ENCODE data around the gene CAPN15. TPM values are rescaled to one million over a fixed set of nuclear protein-coding genes. Genes with fewer than 3 reads are reported as not detected.
"Not testable (repeated sequence)": the region's sequence is repeated elsewhere in the genome, so short reads cannot be mapped to it uniquely, and the experiment has no call there.

CAPN15 gene
- total RNA-seq, 1 experiment from 2014 or later = 26.7 TPM

- Histone ChIP-seq H3K27ac (ENCODE audit: low read length) (peak overlapping the region; percentile 93), H3K4me3 (ENCODE audit: low read length) (peak overlapping the region; percentile 47; the same call in 1 of the 2 replicates), H3K27me3 (ENCODE audit: low read length) (no peaks in the 10 kb centered on the region), H3K9me3 (ENCODE audit: low read length) (no peaks in the 10 kb centered on the region), H3K4me2 (ENCODE audit: low read depth, low read length, poor library complexity, severe bottlenecking) (peak overlapping the region; percentile 61), H3K4me1 (ENCODE audit: low read length) (peaks cover 30% of the 10 kb centered on the region), H3K9me2 (replicated peaks; ENCODE audit: insufficient read depth, low read length) (no peaks in the 10 kb centered on the region), H3K9ac (ENCODE audit: low read length) (peak overlapping the region; percentile 67), H4K20me1 (ENCODE audit: insufficient read depth, low read depth, low read length) (peaks cover 7% of the 10 kb centered on the region; the same call in 1 of the 2 replicates), H2AFZ (ENCODE audit: low read length) (no peak overlapping the region), H3K79me2 (ENCODE audit: low read length) (no peaks in the 10 kb centered on the region), H3K36me3 (ENCODE audit: insufficient read depth, low read length) (no peaks in the 10 kb centered on the region)
- peak; percentile 84 for DNase-seq
Measured at GRCh38 chr16:492211-492875, 35.2 kb upstream of the CAPN15 start.

- not testable (repeated sequence) for H3K27me3 ChIP-seq (ENCODE audit: low read length); H2AFZ ChIP-seq (ENCODE audit: low read length); H3K79me2 ChIP-seq (ENCODE audit: low read length); H4K20me1 ChIP-seq (ENCODE audit: insufficient read depth, low read depth, low read length); H3K4me2 ChIP-seq (ENCODE audit: low read depth, low read length, poor library complexity, severe bottlenecking); H3K9ac ChIP-seq (ENCODE audit: low read length); DNase-seq; H3K9me2 ChIP-seq (replicated peaks; ENCODE audit: insufficient read depth, low read length); H3K27ac ChIP-seq (ENCODE audit: low read length); H3K9me3 ChIP-seq (ENCODE audit: low read length); H3K36me3 ChIP-seq (ENCODE audit: insufficient read depth, low read length); H3K4me3 ChIP-seq (ENCODE audit: low read length)
- H3K4me1 ChIP-seq (ENCODE audit: low read length) = peaks cover 30% of the 10 kb centered on the region
Measured at GRCh38 chr16:494676-495075, 32.8 kb upstream of the CAPN15 start.

- Histone ChIP-seq H2AFZ (ENCODE audit: low read length) (no peak overlapping the region), H3K79me2 (ENCODE audit: low read length) (no peaks in the 10 kb centered on the region), H3K9me2 (replicated peaks; ENCODE audit: insufficient read depth, low read length) (no peaks in the 10 kb centered on the region), H3K27me3 (ENCODE audit: low read length) (no peaks in the 10 kb centered on the region), H4K20me1 (ENCODE audit: insufficient read depth, low read depth, low read length) (peaks cover 7% of the 10 kb centered on the region; the same call in 1 of the 2 replicates), H3K9ac (ENCODE audit: low read length) (no peak overlapping the region), H3K9me3 (ENCODE audit: low read length) (no peaks in the 10 kb centered on the region), H3K36me3 (ENCODE audit: insufficient read depth, low read length) (no peaks in the 10 kb centered on the region), H3K27ac (ENCODE audit: low read length) (no peak overlapping the region), H3K4me2 (ENCODE audit: low read depth, low read length, poor library complexity, severe bottlenecking) (no peak overlapping the region), H3K4me1 (ENCODE audit: low read length) (peaks cover 25% of the 10 kb centered on the region), H3K4me3 (ENCODE audit: low read length) (no peak overlapping the region)
- DNase-seq = peak; percentile 72
Measured at GRCh38 chr16:495127-495748, 32.3 kb upstream of the CAPN15 start.

GRCh38 chr16:496097-496886 is 31.2 kb upstream of the CAPN15 start:
- no peaks in the 10 kb centered on the region for H3K9me2 ChIP-seq (replicated peaks; ENCODE audit: insufficient read depth, low read length)
- H3K36me3 ChIP-seq (ENCODE audit: insufficient read depth, low read length) = no peaks in the 10 kb centered on the region
- no peak overlapping the region for H3K9ac ChIP-seq (ENCODE audit: low read length)

GRCh38 chr16:497258-497657 is 30.3 kb upstream of the CAPN15 start:
- Histone ChIP-seq H3K9me2 (replicated peaks; ENCODE audit: insufficient read depth, low read length) (no peaks in the 10 kb centered on the region), H4K20me1 (ENCODE audit: insufficient read depth, low read depth, low read length) (peaks cover 7% of the 10 kb centered on the region; the same call in 1 of the 2 replicates), H3K4me2 (ENCODE audit: low read depth, low read length, poor library complexity, severe bottlenecking) (no peak overlapping the region), H3K27me3 (ENCODE audit: low read length) (no peaks in the 10 kb centered on the region), H3K9me3 (ENCODE audit: low read length) (no peaks in the 10 kb centered on the region), H3K9ac (ENCODE audit: low read length) (no peak overlapping the region), H3K27ac (ENCODE audit: low read length) (no peak overlapping the region), H2AFZ (ENCODE audit: low read length) (no peak overlapping the region), H3K79me2 (ENCODE audit: low read length) (no peaks in the 10 kb centered on the region), H3K36me3 (ENCODE audit: insufficient read depth, low read length) (no peaks in the 10 kb centered on the region), H3K4me1 (ENCODE audit: low read length) (peaks cover 4% of the 10 kb centered on the region), H3K4me3 (ENCODE audit: low read length) (no peak overlapping the region)
- peak; percentile 35 for DNase-seq

More at GRCh38 chr16:496097-496886, 31.2 kb upstream of the CAPN15 start:
- Histone ChIP-seq H3K27me3 (ENCODE audit: low read length) (no peaks in the 10 kb centered on the region), H4K20me1 (ENCODE audit: insufficient read depth, low read depth, low read length) (peaks cover 7% of the 10 kb centered on the region; the same call in 1 of the 2 replicates), H3K4me2 (ENCODE audit: low read depth, low read length, poor library complexity, severe bottlenecking) (no peak overlapping the region), H3K79me2 (ENCODE audit: low read length) (no peaks in the 10 kb centered on the region), H3K4me3 (ENCODE audit: low read length) (no peak overlapping the region), H2AFZ (ENCODE audit: low read length) (no peak overlapping the region), H3K27ac (ENCODE audit: low read length) (no peak overlapping the region), H3K9me3 (ENCODE audit: low read length) (no peaks in the 10 kb centered on the region), H3K4me1 (ENCODE audit: low read length) (peaks cover 14% of the 10 kb centered on the region)
- peak; percentile 19 for DNase-seq

- H4K20me1 ChIP-seq (ENCODE audit: insufficient read depth, low read depth, low read length) = 0 out of 2 replicates have a peak, but pooled peaks cover 4% of the 10 kb centered on the region
- no peak for DNase-seq
- no peaks in the 10 kb centered on the region for H3K4me1 ChIP-seq (ENCODE audit: low read length)
- no peak overlapping the region for H3K9ac ChIP-seq (ENCODE audit: low read length)
- H3K4me2 ChIP-seq (ENCODE audit: low read depth, low read length, poor library complexity, severe bottlenecking) = no peak overlapping the region
- no peak overlapping the region for H3K27ac ChIP-seq (ENCODE audit: low read length)
- H3K9me2 ChIP-seq (replicated peaks; ENCODE audit: insufficient read depth, low read length) = no peaks in the 10 kb centered on the region
- no peaks in the 10 kb centered on the region for H3K9me3 ChIP-seq (ENCODE audit: low read length)
- H3K36me3 ChIP-seq (ENCODE audit: insufficient read depth, low read length) = no peaks in the 10 kb centered on the region
- no peaks in the 10 kb centered on the region for H3K79me2 ChIP-seq (ENCODE audit: low read length)
- no peak overlapping the region for H3K4me3 ChIP-seq (ENCODE audit: low read length)
- H2AFZ ChIP-seq (ENCODE audit: low read length) = no peak overlapping the region
- no peaks in the 10 kb centered on the region for H3K27me3 ChIP-seq (ENCODE audit: low read length)
Measured at GRCh38 chr16:499924-500323, 27.6 kb upstream of the CAPN15 start.

- no peaks in the 10 kb centered on the region for H3K79me2 ChIP-seq (ENCODE audit: low read length)
- no peak overlapping the region for H3K4me3 ChIP-seq (ENCODE audit: low read length)
- H4K20me1 ChIP-seq (ENCODE audit: insufficient read depth, low read depth, low read length) = 0 out of 2 replicates have a peak, but pooled peaks cover 4% of the 10 kb centered on the region
- no peaks in the 10 kb centered on the region for H3K9me2 ChIP-seq (replicated peaks; ENCODE audit: insufficient read depth, low read length)
- no peaks in the 10 kb centered on the region for H3K9me3 ChIP-seq (ENCODE audit: low read length)
- H3K9ac ChIP-seq (ENCODE audit: low read length) = no peak overlapping the region
- no peak overlapping the region for H2AFZ ChIP-seq (ENCODE audit: low read length)
- H3K4me1 ChIP-seq (ENCODE audit: low read length) = no peaks in the 10 kb centered on the region
- H3K4me2 ChIP-seq (ENCODE audit: low read depth, low read length, poor library complexity, severe bottlenecking) = no peak overlapping the region
- no peaks in the 10 kb centered on the region for H3K36me3 ChIP-seq (ENCODE audit: insufficient read depth, low read length)
- peak; percentile 38 for DNase-seq
- H3K27ac ChIP-seq (ENCODE audit: low read length) = no peak overlapping the region
- no peaks in the 10 kb centered on the region for H3K27me3 ChIP-seq (ENCODE audit: low read length)
Measured at GRCh38 chr16:500709-501108, 26.8 kb upstream of the CAPN15 start.
